Stimulated activated CD8-positive, alpha-beta memory T cell treated with anti-CD3 and anti-CD28 coated beads, Interleukin-12 subunit alpha, Interleukin-12 subunit beta, amount 100 ng/mL, for 1 hour (primary cell): Measurements from ENCODE around the gene SLC27A2.
"Not testable (repeated sequence)": the region's sequence is repeated elsewhere in the genome, so short reads cannot be mapped to it uniquely, and the experiment has no call there.

ENCODE experiments used
- DNase-seq: peaks from one replicate; pipeline ENCODE4 v3.0.0-alpha.2; 2020; ENCODE audit warnings: low read depth

The SLC27A2 gene

DNA sequence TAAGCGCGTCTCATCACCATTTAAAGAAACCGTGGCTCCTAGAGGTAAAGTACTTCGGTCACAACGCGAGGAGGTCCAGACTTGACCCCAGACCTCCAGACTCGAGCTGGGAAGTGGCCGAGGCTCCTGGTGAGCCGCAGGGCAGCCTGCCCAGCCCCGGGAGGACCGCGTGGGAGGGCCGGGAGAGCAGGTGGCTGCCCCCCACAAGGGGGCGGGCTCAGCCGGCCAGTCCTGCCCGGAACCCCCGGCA is at the start of gene SLC27A2:
TSS of gene SLC27A2 (plus strand) at position 228 of the 250 bp plus-strand sequence. CDS start 232 bp downstream, outside the sequence.
- no peak for DNase-seq

DNA sequence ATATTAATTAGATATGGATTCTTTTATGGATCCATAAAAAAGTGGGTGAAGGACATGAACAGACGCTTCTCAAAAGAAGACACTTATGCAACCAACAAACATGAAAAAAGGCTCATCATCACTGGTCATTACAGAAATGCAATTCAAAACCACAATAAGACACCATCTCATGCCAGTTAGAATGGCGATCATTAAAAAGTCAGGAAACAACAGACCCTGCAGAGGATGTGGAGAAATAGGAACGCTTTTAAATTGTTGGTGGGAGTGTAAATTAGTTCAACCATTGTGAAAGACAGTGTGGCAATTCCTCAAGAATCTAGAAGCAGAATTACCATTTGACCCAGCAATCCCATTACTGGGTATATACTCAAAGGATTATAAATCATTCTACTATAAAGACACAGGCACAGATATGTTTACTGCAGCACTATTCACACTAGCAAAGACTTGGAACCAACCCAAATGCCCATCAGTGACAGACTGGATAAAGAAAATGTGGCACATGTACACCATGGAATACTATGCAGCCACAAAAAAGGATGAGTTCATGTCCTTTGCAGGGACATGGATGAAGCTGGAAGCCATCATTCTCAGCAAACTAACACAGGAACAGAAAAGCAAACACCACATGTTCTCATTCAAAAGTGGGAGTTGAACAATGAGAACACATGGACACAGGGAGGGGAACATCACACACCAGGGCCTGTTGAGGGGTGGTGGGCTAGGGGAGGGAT is 49.6 kb upstream of the SLC27A2 start:
- DNase-seq = not testable (repeated sequence)

DNA sequence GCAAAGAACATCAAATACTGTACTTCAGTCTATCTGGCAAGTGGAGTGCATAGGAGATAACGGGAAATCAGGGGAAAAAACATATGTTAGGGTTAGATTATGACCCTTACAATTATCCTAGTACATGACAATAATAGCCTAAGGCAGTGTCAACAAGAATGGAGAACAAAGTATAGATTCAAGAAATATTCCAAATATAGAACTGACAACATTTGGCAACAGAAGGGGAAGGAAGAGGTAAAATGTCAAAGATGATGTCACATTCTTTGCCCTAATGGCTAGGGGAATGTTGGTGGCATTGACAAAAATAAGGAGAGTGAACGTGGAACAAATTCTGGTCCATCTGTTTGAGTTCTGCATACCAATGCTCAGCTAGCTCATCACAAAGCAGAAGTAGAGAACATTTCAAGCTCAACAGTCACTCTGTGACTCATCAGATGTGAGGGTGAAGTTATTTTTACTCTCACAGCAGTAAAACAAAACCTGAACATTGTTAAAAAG is 47.4 kb upstream of the SLC27A2 start:
- DNase-seq = no peak

DNA sequence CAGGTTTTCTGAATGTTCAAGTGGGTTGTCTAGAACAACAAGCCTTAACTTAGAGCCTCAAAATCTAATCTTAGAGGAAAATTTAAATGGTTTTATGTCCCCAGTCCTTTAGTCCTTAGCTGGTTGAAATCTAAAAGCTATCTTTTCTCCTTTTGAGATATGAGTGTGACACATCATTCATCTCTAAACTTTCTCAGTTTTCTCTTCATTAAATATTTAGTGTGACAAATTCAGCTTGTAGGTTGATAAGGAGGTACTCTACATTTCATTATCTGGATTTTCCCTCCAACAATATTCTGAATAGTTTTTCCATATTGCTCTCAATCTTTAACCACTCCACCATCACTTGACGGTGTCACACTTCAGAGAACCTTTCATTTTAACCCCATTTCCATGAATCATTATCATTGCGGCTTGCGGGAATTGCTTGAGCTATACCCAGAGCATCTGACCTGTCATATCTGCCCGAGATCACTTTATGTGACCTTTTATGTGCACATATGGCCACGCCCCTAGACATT is 46.9 kb upstream of the SLC27A2 start:
- DNase-seq = no peak

DNA sequence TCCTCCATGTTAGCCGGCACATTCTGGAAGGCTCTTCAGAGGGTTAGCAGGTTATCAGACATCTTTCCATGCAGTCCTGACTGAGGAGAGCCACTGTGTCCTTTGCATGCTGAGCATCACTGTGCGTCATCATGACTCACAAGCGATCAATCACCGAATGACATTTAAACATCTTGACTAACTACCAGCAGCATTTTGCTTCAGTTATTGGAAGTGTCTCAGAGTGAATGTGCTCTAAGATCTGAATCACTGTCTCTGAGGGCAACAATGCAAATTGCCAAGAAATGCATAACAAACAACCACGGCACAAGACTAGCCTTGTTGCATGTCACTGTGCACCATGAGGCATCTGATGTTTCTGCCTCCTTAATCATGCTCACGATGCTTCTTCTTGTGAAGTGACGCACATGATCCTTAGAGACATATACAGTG is 44.6 kb upstream of the SLC27A2 start:
- no peak for DNase-seq

- DNase-seq = no peak
Observed at GRCh38 chr15:50137893-50138292, 44.1 kb upstream of the SLC27A2 start.

- DNase-seq = no peak
Observed at GRCh38 chr15:50138391-50138790, 43.6 kb upstream of the SLC27A2 start.

DNA sequence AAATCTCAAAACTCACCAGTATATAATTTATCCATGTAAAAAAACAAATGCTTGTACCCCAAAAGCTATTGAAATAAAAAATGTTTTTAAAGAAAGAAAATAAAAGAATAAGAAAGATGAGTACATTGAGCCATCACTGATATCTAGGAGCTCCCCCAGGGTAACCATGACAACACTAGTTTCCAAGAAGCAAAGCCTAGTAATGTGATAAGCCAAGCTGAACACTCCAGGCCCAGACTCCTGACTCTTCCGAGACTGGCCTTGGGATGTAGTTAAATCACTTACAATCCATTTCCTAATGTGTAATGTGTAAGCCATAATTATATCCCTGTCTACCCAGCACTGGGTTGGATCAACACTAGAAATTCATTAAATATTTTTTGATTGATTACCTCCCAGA is 41.9 kb upstream of the SLC27A2 start:
- DNase-seq = no peak

DNA sequence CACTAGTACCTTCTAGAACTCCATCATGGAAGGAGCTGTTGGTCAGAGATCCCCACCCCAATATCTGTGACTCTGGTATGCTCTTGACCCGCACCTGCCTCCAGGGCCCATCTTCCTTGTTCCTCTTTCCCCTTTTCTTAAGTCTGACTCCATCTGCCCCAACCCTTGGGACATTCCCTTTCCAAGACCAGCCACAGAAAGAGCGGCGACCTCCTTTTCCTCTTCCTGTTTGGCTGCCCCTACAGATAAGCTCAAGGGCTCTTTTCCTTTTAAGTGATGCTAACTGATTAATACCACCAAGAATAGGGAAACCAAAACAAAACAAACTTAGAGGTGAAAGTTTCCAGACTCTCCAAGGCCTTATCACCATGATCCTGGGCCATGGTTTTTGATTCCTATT is 41.0 kb upstream of the SLC27A2 start:
- no peak for DNase-seq

GRCh38 chr15:50141856-50142255 is 40.1 kb upstream of the SLC27A2 start:
- DNase-seq = no peak

DNA sequence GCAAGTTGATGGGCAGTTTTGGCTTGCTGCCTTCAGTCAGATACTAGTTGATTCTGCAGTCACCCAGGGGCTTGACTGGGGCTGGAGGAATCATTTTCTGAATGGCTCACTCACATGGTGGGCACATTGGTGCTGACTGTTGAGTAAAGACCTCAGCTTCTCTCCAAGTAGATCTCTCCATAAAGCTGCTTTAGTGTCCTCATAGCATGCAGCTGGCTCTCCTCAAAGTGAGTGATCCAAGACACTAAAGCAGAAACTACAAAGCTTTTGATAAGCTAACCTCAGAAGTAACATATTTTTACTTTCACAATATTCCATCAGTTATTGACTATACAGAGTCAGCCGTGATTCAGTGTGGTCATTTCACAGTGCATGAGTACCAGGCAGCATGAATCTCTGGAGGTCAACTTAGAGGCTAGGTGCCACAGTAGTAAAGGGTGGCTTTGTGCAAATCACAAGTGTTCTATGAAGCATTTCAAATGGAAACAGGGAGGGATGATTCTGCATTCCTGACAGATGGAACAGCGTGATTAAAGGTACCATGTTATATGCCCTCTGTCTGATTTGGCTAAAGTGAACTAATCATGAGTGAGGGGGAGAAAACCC is 38.6 kb upstream of the SLC27A2 start:
- no peak for DNase-seq

GRCh38 chr15:50144341-50145120 is 37.5 kb upstream of the SLC27A2 start:
- no peak for DNase-seq

- DNase-seq = no peak
Observed at GRCh38 chr15:50145451-50145872, 36.5 kb upstream of the SLC27A2 start.

- no peak for DNase-seq
Observed at GRCh38 chr15:50146632-50147031, 35.4 kb upstream of the SLC27A2 start.

DNA sequence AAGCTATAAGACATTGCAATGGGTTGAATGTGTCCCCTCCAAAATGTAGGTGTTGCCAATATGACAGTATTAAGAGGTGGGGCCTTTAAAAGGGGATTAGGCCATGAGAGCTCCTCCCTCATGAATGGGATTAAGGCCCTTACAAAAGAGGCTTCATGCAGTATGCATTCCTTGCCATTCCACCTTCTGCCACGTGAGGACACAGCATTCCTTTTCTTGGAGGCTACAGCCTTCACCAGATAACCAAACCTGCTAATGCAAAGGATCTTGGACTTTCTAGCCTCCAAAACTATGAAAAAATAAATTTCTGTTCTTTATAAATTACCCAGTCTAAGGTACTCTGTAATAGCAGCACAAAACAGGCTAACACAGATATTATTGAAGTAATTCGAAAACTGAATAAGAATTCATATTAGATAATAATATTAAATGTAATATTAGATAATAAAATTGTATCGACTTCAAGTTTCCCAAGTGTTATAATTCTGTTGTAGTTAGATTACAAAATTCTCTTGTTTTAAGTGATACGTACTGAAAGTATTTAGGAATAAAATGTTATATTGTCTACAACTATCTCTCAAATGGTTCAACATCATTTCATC is 33.5 kb upstream of the SLC27A2 start:
- no peak for DNase-seq

GRCh38 chr15:50149090-50149489 is 32.9 kb upstream of the SLC27A2 start:
- DNase-seq = no peak

DNA sequence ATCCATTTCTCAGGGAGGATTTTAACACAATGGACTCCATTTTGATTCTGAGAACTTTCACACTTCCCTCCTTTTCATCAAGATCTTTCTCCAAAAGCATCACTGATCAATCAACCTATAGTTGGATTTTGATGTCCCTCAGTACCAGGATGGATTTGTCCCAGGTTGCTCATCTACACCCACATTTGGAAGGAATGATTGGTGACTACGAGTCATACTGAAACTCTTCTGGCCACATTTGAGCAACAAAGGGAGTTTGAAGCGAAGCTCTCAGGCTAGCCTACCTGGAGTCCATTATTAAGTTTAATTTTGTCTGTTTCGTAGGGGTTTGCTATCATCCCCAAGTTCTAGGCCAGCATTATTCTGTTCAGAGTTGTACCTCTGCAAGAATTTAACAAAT is 31.6 kb upstream of the SLC27A2 start:
- DNase-seq = no peak

DNA sequence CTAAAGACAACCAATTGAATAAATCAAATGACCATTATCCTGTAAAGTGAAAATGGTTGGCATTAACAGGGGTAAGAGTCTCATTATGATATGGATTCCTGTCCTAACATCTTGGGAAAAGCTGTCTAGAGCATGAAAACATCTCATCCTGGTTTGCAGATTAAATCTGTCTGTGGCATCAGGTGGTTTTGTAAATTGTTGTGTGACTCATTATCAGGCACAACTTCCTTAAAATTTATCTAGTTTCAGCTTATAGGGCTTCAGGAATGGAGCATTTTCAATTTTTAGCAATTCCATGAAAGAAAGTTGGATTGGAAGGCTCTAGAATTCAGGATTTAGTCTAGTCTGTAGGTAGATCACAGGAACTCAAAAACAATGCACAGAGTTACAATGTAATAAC is 31.1 kb upstream of the SLC27A2 start:
- no peak for DNase-seq

DNA sequence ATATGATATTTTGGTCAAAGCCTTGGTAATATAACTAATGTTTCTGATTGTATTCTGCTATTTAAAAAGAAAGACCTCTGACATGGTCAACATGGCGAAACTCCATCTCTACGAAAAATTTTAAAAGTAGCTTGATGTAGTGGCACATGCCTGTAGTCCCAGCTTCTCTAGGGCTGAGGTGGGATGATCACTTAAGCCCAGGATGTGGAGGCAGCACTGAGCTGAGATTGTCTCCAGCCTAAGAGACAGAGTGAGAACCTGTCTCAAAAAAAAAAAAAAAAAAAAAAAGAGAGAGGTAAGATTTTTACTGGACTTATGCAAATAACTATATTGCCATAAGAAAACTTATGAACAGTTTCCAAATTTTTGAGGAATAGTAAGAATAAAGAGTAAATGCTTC is 30.5 kb upstream of the SLC27A2 start:
- no peak for DNase-seq

GRCh38 chr15:50158236-50158635 is 23.8 kb upstream of the SLC27A2 start:
- not testable (repeated sequence) for DNase-seq

DNA sequence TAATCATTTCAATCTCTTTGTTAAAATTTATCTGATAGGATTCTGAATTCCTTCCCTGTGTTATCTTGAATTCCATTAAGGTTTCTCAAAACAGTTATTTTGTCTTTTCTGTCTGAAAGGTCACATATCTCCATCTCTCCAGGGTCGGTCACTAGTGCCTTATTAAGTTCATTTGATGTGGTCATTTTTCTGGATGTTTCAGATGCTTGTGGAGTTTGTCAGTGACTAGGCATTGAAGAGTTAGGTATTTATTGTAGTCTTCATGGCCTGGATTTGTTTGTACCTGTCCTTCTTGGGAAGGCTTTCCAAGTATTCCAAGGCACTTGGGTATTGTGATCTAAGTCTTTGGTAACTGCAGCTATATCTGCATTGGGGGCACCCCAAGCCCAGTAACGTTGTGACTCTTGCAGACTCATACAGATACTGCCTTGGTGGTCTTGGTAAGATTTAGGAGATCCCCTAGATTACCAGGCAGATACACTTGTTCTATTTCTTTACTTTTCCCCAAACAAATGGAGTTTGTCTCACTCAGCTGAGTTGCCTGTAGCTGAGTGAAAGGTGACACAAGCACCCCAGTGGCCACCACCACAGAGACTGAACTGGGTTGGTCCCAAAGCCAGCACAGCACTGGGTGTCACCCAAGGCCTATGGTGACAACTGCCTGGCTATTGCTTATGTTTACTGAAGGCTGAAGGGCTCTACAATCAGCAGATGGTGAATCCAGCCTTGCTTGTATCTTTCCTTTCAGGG is 18.9 kb upstream of the SLC27A2 start:
- no peak for DNase-seq
